ENCODE data around the gene RAB11A. TPM values are rescaled to one million over a fixed set of nuclear protein-coding genes. Genes with fewer than 3 reads are reported as not detected.

The RAB11A gene
- total RNA-seq, 2 experiments from 2014 or later: 98.5 to 102 TPM

GRCh38 chr15:65912235-65912634 is 42.9 kb downstream of the RAB11A start:
- no peak overlapping the region for H3K27ac Mint-ChIP-seq
- CTCF ChIA-PET: no interaction called here
- POLR2A ChIA-PET: no interaction called here
- DNase-seq (no peak), ATAC-seq (ENCODE audit: poor library complexity) (no peak)
- H3K9me3 ChIP-seq (ENCODE audit: control insufficient read depth in 1 of 2, insufficient read depth in 1 of 2, low read length in 2 of 2): no peaks in the 10 kb centered on the region
- TF ChIP-seq, protein P1, sequence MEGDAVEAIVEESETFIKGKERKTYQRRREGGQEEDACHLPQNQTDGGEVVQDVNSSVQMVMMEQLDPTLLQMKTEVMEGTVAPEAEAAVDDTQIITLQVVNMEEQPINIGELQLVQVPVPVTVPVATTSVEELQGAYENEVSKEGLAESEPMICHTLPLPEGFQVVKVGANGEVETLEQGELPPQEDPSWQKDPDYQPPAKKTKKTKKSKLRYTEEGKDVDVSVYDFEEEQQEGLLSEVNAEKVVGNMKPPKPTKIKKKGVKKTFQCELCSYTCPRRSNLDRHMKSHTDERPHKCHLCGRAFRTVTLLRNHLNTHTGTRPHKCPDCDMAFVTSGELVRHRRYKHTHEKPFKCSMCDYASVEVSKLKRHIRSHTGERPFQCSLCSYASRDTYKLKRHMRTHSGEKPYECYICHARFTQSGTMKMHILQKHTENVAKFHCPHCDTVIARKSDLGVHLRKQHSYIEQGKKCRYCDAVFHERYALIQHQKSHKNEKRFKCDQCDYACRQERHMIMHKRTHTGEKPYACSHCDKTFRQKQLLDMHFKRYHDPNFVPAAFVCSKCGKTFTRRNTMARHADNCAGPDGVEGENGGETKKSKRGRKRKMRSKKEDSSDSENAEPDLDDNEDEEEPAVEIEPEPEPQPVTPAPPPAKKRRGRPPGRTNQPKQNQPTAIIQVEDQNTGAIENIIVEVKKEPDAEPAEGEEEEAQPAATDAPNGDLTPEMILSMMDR (IDR thresholded peaks at IDR 0.05): no peak
- no peak overlapping the region for H3K27ac ChIP-seq (ENCODE audit: low read depth in 1 of 2, low read length in 2 of 2)
- no peaks in the 10 kb centered on the region for H3K27me3 Mint-ChIP-seq
- H3K4me3 Mint-ChIP-seq: no peak overlapping the region
- H3K4me1 Mint-ChIP-seq (ENCODE audit: low read depth): peaks cover under 1% of the 10 kb centered on the region
- H3K4me1 ChIP-seq (ENCODE audit: insufficient read depth, low read length): peaks cover 12% of the 10 kb centered on the region
- H3K36me3 ChIP-seq (ENCODE audit: insufficient read depth, low read length): peaks cover 17% of the 10 kb centered on the region
- no peak overlapping the region for H3K4me3 ChIP-seq (ENCODE audit: low read length)
- peaks cover 10% of the 10 kb centered on the region for H3K36me3 Mint-ChIP-seq (ENCODE audit: low read depth)
- H3K27me3 ChIP-seq (ENCODE audit: control insufficient read depth in 1 of 2, insufficient read depth in 2 of 2, low read length in 2 of 2): no peaks in the 10 kb centered on the region
- H3K9me3 Mint-ChIP-seq: no peaks in the 10 kb centered on the region
- intact Hi-C loops (cut with DNase I, micrococcal nuclease): no loop called here

GRCh38 chr15:65913631-65914199 is 44.4 kb downstream of the RAB11A start:
- TF ChIP-seq, protein P1 (IDR thresholded peaks at IDR 0.05): no peak
- H3K4me1 ChIP-seq (ENCODE audit: insufficient read depth, low read length): peaks cover 13% of the 10 kb centered on the region
- H3K4me3 ChIP-seq (ENCODE audit: low read length): no peak overlapping the region
- no peak for ATAC-seq (ENCODE audit: poor library complexity)
- no peak for DNase-seq
- H3K4me1 Mint-ChIP-seq (ENCODE audit: low read depth): peaks cover 6% of the 10 kb centered on the region
- no peaks in the 10 kb centered on the region for H3K9me3 Mint-ChIP-seq
- intact Hi-C loops (cut with DNase I, micrococcal nuclease): no loop called here
- no peaks in the 10 kb centered on the region for H3K9me3 ChIP-seq (ENCODE audit: control insufficient read depth in 1 of 2, insufficient read depth in 1 of 2, low read length in 2 of 2)
- H3K4me3 Mint-ChIP-seq: no peak overlapping the region
- H3K36me3 Mint-ChIP-seq (ENCODE audit: low read depth): peaks cover 8% of the 10 kb centered on the region
- CTCF ChIA-PET: no interaction called here
- peaks cover 11% of the 10 kb centered on the region for H3K36me3 ChIP-seq (ENCODE audit: insufficient read depth, low read length)
- no peak overlapping the region for H3K27ac ChIP-seq (ENCODE audit: low read depth in 1 of 2, low read length in 2 of 2)
- POLR2A ChIA-PET: no interaction called here
- no peak overlapping the region for H3K27ac Mint-ChIP-seq
- no peaks in the 10 kb centered on the region for H3K27me3 Mint-ChIP-seq
- no peaks in the 10 kb centered on the region for H3K27me3 ChIP-seq (ENCODE audit: control insufficient read depth in 1 of 2, insufficient read depth in 2 of 2, low read length in 2 of 2)

DNA sequence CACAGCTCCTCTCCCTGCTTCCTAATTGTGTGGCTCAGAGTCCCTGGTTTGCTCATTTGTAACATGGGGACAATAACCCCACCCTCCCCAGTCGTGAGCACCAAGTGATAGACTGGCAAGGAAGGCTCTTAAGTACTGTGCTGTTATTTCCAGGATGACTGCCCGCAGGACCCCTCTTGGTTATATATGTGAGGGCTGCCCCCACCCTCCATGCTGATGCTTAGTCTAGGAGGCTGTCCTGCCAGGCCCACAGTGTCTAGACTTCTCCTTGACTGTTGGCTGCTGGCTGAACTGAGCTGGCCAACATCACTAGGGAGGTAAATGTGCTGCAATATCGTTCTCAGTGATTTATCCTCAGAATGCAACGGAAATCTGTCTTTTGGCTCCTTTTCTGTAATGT is 45.1 kb downstream of the RAB11A start:
- peaks cover 13% of the 10 kb centered on the region for H3K4me1 ChIP-seq (ENCODE audit: insufficient read depth, low read length)
- DNase-seq: no peak
- H3K4me3 ChIP-seq (ENCODE audit: low read length): no peak overlapping the region
- H3K4me1 Mint-ChIP-seq (ENCODE audit: low read depth): peaks cover 6% of the 10 kb centered on the region
- POLR2A ChIA-PET: no interaction called here
- peaks cover 11% of the 10 kb centered on the region for H3K36me3 ChIP-seq (ENCODE audit: insufficient read depth, low read length)
- H3K4me3 Mint-ChIP-seq: no peak overlapping the region
- intact Hi-C loops (cut with DNase I, micrococcal nuclease): no loop called here
- H3K36me3 Mint-ChIP-seq (ENCODE audit: low read depth): peaks cover 4% of the 10 kb centered on the region
- CTCF ChIA-PET: no interaction called here
- ATAC-seq (ENCODE audit: poor library complexity): no peak
- H3K9me3 Mint-ChIP-seq: no peaks in the 10 kb centered on the region
- no peak overlapping the region for H3K27ac Mint-ChIP-seq
- H3K27ac ChIP-seq (ENCODE audit: low read depth in 1 of 2, low read length in 2 of 2): no peak overlapping the region
- H3K27me3 ChIP-seq (ENCODE audit: control insufficient read depth in 1 of 2, insufficient read depth in 2 of 2, low read length in 2 of 2): no peaks in the 10 kb centered on the region
- H3K27me3 Mint-ChIP-seq: no peaks in the 10 kb centered on the region
- TF ChIP-seq, protein P1 (IDR thresholded peaks at IDR 0.05): no peak
- no peaks in the 10 kb centered on the region for H3K9me3 ChIP-seq (ENCODE audit: control insufficient read depth in 1 of 2, insufficient read depth in 1 of 2, low read length in 2 of 2)

All from CD4-positive, alpha-beta T cell (primary cell).